Gastroesophageal sphincter (tissue), 3 donors: ENCODE data around the gene GPRC5B.

Source experiments
- CTCF ChIP-seq, 4 experiments: fragments of 200-600 bp in 2 of 4; fragments of 450-650 bp in 2 of 4; sonication (generic) in 1 of 4; IDR thresholded peaks; one replicate each; pipeline ENCODE4 v1.5.1; 2017 to 2019; ENCODE audit warnings: antibody characterized with exemption in 4 of 4, mild to moderate bottlenecking in 2 of 4, moderate library complexity in 2 of 4
- POLR2AphosphoS5 ChIP-seq: sonication (generic); formaldehyde crosslinking; IDR thresholded peaks from one replicate; pipeline ENCODE4 v1.6.1; 2017; ENCODE audit warnings: antibody characterized with exemption

GRCh38 chr16:19817122-19817521 lies 67.5 kb downstream of the GPRC5B start:
- TF ChIP-seq CTCF (IDR thresholded peaks at IDR 0.05) (no peak), POLR2AphosphoS5 (no peak)
